OCI-LY3 (cell line): ENCODE data around the gene FREM3.

Experiments used
- H2AFZ ChIP-seq: fragments of 200-600, 300-600 bp; shearing (Covaris generic); 2 replicates; pipeline ENCODE4 v1.6.0; 2014; ENCODE audit warnings: antibody characterized with exemption, low read depth, low read length
- H3K27ac ChIP-seq: fragments of 200-600, 300-600 bp; sonication (generic); 2 replicates; pipeline ENCODE4 v1.5.1; 2014; ENCODE audit warnings: mild to moderate bottlenecking, low read length, moderate library complexity, mixed read lengths
- H3K27me3 ChIP-seq: fragments of 200-600, 300-600 bp; sonication (generic); 2 replicates; pipeline ENCODE4 v1.6.1; 2014; ENCODE audit warnings: low read depth, low read length, mixed read lengths
- H3K36me3 ChIP-seq: fragments of 200-600, 300-600 bp; sonication (generic); replicated peaks from 2 replicates; pipeline ENCODE3; 2014; ENCODE audit warnings: low read depth, low read length, mixed read lengths
- H3K4me1 ChIP-seq: fragments of 300-600, 200-600 bp; sonication (generic); 2 replicates; pipeline ENCODE4 v1.6.1; 2014; ENCODE audit warnings: low read length, mixed read lengths
- H3K4me2 ChIP-seq: fragments of 200-600, 300-600 bp; sonication (generic); 2 replicates; pipeline ENCODE4 v1.6.1; 2014; ENCODE audit warnings: low read length, mixed read lengths
- H3K4me3 ChIP-seq: fragments of 300-600, 200-600 bp; sonication (generic); 2 replicates; pipeline ENCODE4 v1.5.1; 2014; ENCODE audit warnings: antibody characterized with exemption, mild to moderate bottlenecking, low read length, moderate library complexity
- H3K79me2 ChIP-seq: fragments of 300-600, 200-600 bp; shearing (Covaris generic); 2 replicates; pipeline ENCODE4 v1.6.1; 2014; ENCODE audit warnings: mild to moderate bottlenecking, low read length, mixed read lengths
- H3K9ac ChIP-seq: fragments of 300-600, 200-600 bp; shearing (Covaris generic); 2 replicates; pipeline ENCODE4 v1.6.0; 2014; ENCODE audit warnings: mild to moderate bottlenecking, low read length, moderate library complexity
- H3K9me3 ChIP-seq: fragments of 200-600, 300-600 bp; shearing (Covaris generic); 2 replicates; pipeline ENCODE4 v1.6.1; 2014; ENCODE audit warnings: low read length, mixed read lengths; ENCODE audit not compliant: insufficient read depth
- H4K20me1 ChIP-seq: fragments of 200-600, 300-600 bp; sonication (generic); 2 replicates; pipeline ENCODE4 v1.6.1; 2016; ENCODE audit warnings: low read length, mixed read lengths; ENCODE audit not compliant: insufficient read depth
- CTCF ChIP-seq: fragments of 200-600, 300-600 bp; sonication (generic); IDR thresholded peaks from 2 replicates; pipeline ENCODE4 v1.5.1; 2014; ENCODE audit warnings: antibody characterized with exemption, low read length, low read depth
- EZH2phosphoT487 ChIP-seq: fragments of 200-600 bp; shearing (Covaris generic); IDR thresholded peaks from 2 replicates; pipeline ENCODE4 v1.6.1; 2018; ENCODE audit warnings: antibody characterized with exemption, mixed run types, low read depth

Gene FREM3

GRCh38 chr4:143618811-143619210 is 81.7 kb downstream of the FREM3 start:
- no peak overlapping the region for H3K27ac ChIP-seq
- H3K4me1 ChIP-seq = peaks cover 22% of the 10 kb centered on the region
- no peak overlapping the region for H3K9ac ChIP-seq
- H3K4me3 ChIP-seq = no peak overlapping the region
- H3K9me3 ChIP-seq = no peaks in the 10 kb centered on the region
- H3K79me2 ChIP-seq = no peaks in the 10 kb centered on the region
- peaks cover 96% of the 10 kb centered on the region for H3K27me3 ChIP-seq
- H3K4me2 ChIP-seq = no peak overlapping the region
- H4K20me1 ChIP-seq = peaks cover 53% of the 10 kb centered on the region
- TF ChIP-seq CTCF (no peak), EZH2phosphoT487 (no peak)
- no peak overlapping the region for H2AFZ ChIP-seq
- no peaks in the 10 kb centered on the region for H3K36me3 ChIP-seq

DNA sequence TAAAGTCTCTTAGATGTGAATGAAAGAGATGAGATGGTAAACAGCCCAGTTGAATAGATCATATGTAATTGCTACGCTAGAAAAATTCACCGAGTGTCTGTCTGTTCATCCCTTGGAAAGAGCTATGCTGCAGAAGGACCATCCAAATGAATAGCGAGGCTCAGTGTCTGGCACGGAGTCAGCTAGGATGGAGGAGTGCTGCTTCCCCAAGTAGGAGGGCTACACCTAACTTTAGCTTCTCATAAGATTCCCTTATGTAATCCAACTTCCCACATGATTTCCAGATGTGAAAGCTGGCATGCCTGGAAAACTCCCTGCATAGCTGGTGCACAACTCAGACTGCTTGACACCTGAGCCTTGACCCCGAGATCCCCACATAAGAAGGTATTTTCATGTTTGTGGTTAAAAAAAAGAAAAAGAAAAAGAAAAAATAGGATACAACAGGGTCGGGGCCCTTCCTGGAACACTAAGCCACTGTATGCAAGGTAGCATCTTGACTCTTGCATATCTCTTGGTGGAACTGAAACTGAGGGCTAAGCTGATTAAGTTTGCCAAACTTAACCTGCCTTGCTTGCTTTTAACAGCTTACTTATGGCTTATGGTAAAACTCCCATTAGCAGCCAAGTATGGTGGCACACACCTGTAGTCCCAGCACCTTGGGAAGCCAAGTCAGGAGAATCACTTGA is 82.3 kb downstream of the FREM3 start:
- Histone ChIP-seq H3K4me3 (no peak overlapping the region), H2AFZ (no peak overlapping the region), H3K27me3 (peaks cover 96% of the 10 kb centered on the region), H3K27ac (no peak overlapping the region), H3K9me3 (no peaks in the 10 kb centered on the region), H3K4me2 (no peak overlapping the region), H3K4me1 (peaks cover 22% of the 10 kb centered on the region), H3K9ac (no peak overlapping the region), H3K79me2 (no peaks in the 10 kb centered on the region), H4K20me1 (peaks cover 54% of the 10 kb centered on the region), H3K36me3 (no peaks in the 10 kb centered on the region)
- TF ChIP-seq CTCF = no peak
- TF ChIP-seq EZH2phosphoT487 = no peak

- H3K9ac ChIP-seq = no peak overlapping the region
- no peak overlapping the region for H3K4me3 ChIP-seq
- H3K27me3 ChIP-seq = peaks cover 96% of the 10 kb centered on the region
- H3K4me2 ChIP-seq = peak overlapping the region; percentile 29
- no peaks in the 10 kb centered on the region for H3K9me3 ChIP-seq
- H3K79me2 ChIP-seq = no peaks in the 10 kb centered on the region
- no peak overlapping the region for H2AFZ ChIP-seq
- H3K4me1 ChIP-seq = peaks cover 22% of the 10 kb centered on the region
- no peak overlapping the region for H3K27ac ChIP-seq
- TF ChIP-seq EZH2phosphoT487 (peak; percentile 94), CTCF (no peak)
- H4K20me1 ChIP-seq = peaks cover 65% of the 10 kb centered on the region
- H3K36me3 ChIP-seq = no peaks in the 10 kb centered on the region
Observed at GRCh38 chr4:143616771-143617170, 83.7 kb downstream of the FREM3 start.

DNA sequence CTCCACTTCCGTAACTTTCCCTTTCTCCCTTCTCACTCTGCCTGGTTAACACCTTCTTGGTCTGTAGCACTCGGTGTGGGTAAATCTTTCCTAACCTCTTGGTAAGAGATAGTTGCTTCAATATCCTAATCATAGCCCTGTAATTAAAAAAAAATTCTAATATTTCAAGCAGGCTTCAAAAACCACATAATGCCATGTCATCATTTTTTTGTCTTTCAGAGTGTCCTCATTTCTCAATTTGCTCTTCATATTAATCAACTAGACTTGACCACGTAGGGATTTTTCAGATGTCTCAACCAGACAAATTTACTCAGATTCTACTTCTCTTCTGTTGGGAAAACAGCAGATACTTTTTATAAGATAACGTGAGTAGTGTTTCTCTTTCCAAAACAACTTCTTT is 91.0 kb downstream of the FREM3 start:
- Histone ChIP-seq H3K36me3 (no peaks in the 10 kb centered on the region), H3K4me1 (no peaks in the 10 kb centered on the region), H3K27ac (no peak overlapping the region), H2AFZ (no peak overlapping the region), H3K9me3 (peaks cover 4% of the 10 kb centered on the region; the same call in 1 of the 2 replicates), H3K4me2 (no peak overlapping the region), H3K9ac (no peak overlapping the region), H3K27me3 (peaks cover 98% of the 10 kb centered on the region), H3K79me2 (no peaks in the 10 kb centered on the region), H3K4me3 (no peak overlapping the region), H4K20me1 (peaks cover 22% of the 10 kb centered on the region; the same call in 1 of the 2 replicates)
- no peak for TF ChIP-seq CTCF
- TF ChIP-seq EZH2phosphoT487 = no peak
